HG03280 (cell line): ENCODE results near the gene ZFTA.
"Not testable (repeated sequence)": the region's sequence is repeated elsewhere in the genome, so short reads cannot be mapped to it uniquely, and the experiment has no call there.

ENCODE experiments used
- ATAC-seq: cut with Tn5 transposase; IDR thresholded peaks from one replicate; pipeline ENCODE4 v1.9.1; 2021; ENCODE audit warnings: mild to moderate bottlenecking, moderate library complexity; ENCODE audit not compliant: unreplicated experiment

The ZFTA gene

GRCh38 chr11:63768237-63769041, at the start of gene ZFTA:
Gene ZFTA (minus strand): TSS chr11:63768775. CDS start chr11:63768622, 153 bp downstream.
- peak; percentile 62 for ATAC-seq

GRCh38 chr11:63817758-63818498, 49.4 kb upstream of the ZFTA start:
- ATAC-seq: no peak

- ATAC-seq: no peak
Observed at GRCh38 chr11:63816732-63817131, 48.2 kb upstream of the ZFTA start.

- no peak for ATAC-seq
Observed at GRCh38 chr11:63816166-63816565, 47.6 kb upstream of the ZFTA start.

- no peak for ATAC-seq
Observed at GRCh38 chr11:63814383-63814736, 45.8 kb upstream of the ZFTA start.

GRCh38 chr11:63813563-63814382, 45.2 kb upstream of the ZFTA start:
- ATAC-seq: peak; percentile 43

GRCh38 chr11:63813035-63813562, 44.5 kb upstream of the ZFTA start, which contains the start of gene SPINDOC:
Gene SPINDOC (plus strand): TSS chr11:63813456. CDS start chr11:63813687, 231 bp downstream.
- ATAC-seq: peak; percentile 80

- ATAC-seq: no peak
Observed at GRCh38 chr11:63811522-63811921, 42.9 kb upstream of the ZFTA start.

- not testable (repeated sequence) for ATAC-seq
Observed at GRCh38 chr11:63810383-63810782, 41.8 kb upstream of the ZFTA start.

- no peak for ATAC-seq
Observed at GRCh38 chr11:63805844-63806415, 37.4 kb upstream of the ZFTA start.

- no peak for ATAC-seq
Observed at GRCh38 chr11:63804259-63804658, 35.7 kb upstream of the ZFTA start.

- ATAC-seq: no peak
Observed at GRCh38 chr11:63802637-63803414, 34.3 kb upstream of the ZFTA start.

- no peak for ATAC-seq
Observed at GRCh38 chr11:63800921-63801320, 32.3 kb upstream of the ZFTA start.

GRCh38 chr11:63795066-63795465, 26.5 kb upstream of the ZFTA start:
- ATAC-seq: no peak

- no peak for ATAC-seq
Observed at GRCh38 chr11:63793161-63793560, 24.6 kb upstream of the ZFTA start.

- ATAC-seq: no peak
Observed at GRCh38 chr11:63791495-63792167, 23.1 kb upstream of the ZFTA start.

- ATAC-seq: no peak
Observed at GRCh38 chr11:63785823-63786222, 17.2 kb upstream of the ZFTA start.

GRCh38 chr11:63783925-63784592, 15.5 kb upstream of the ZFTA start:
- no peak for ATAC-seq

GRCh38 chr11:63782749-63783148, 14.2 kb upstream of the ZFTA start:
- no peak for ATAC-seq
